ENCODE results near the gene SOX2. TPM values are rescaled to one million over a fixed set of nuclear protein-coding genes. Genes with fewer than 3 reads are reported as not detected.

Gene SOX2
- total and polyA plus RNA-seq, 2 donors (not counting 1 experiment from before 2014, with no cell fraction given), result not detected

GRCh38 chr3:181712226-181712552, 464 bp downstream of the SOX2 start:
- H3K27ac ChIP-seq (ENCODE audit: low read length in 2 of 2), result no peak overlapping the region
- ATAC-seq (ENCODE audit: low read depth) (no peak), DNase-seq (no peak)
- H3K9me3 Mint-ChIP-seq (ENCODE audit: insufficient read depth), result no peaks in the 10 kb centered on the region
- ChIA-PET CTCF (no interaction called here), POLR2A (no interaction called here)
- H3K4me1 ChIP-seq (ENCODE audit: control insufficient read depth in 2 of 2, insufficient read depth in 2 of 2, low read length in 2 of 2), result peaks cover 25 to 31% of the 10 kb centered on the region in 2 donors
- H3K79me2 ChIP-seq (ENCODE audit: control insufficient read depth, insufficient read depth, low read length), result no peaks in the 10 kb centered on the region
- peaks cover 51% of the 10 kb centered on the region for H3K27me3 Mint-ChIP-seq
- H3K27ac Mint-ChIP-seq, result peak overlapping the region; percentile 41
- H2AFZ ChIP-seq (ENCODE audit: insufficient read depth, low read depth, low read length, poor library complexity, severe bottlenecking), result peak overlapping the region; percentile 32
- TF ChIP-seq EZH2 (IDR thresholded peaks at IDR 0.05; ENCODE audit: borderline replicate concordance, insufficient read depth, low read depth, low read length, poor library complexity, severe bottlenecking), result peak; percentile 44
- no peak for TF ChIP-seq CTCF (IDR thresholded peaks at IDR 0.05)
- peak overlapping the region; percentile 65 for H3K4me2 ChIP-seq (replicated peaks; ENCODE audit: low read depth, low read length, poor library complexity, severe bottlenecking)
- 2% methylated on average over 37 of the region's 44 CpGs for WGBS (ENCODE audit: insufficient coverage)
- no peak overlapping the region for H3K9ac ChIP-seq (ENCODE audit: low read length)
- H3K36me3 ChIP-seq (replicated peaks in 1 of 2; ENCODE audit: control extremely low read depth in 1 of 2, control insufficient read depth in 1 of 2, extremely low read depth in 1 of 2, insufficient read depth in 2 of 2, low read length in 1 of 2), result no peaks in the 10 kb centered on the region
- H3K4me3 ChIP-seq (ENCODE audit: control extremely low read depth in 1 of 5, extremely low read depth in 1 of 5, insufficient read depth in 1 of 5, low read depth in 2 of 5, low read length in 4 of 5), result peak overlapping the region in 1 of 5 experiments; percentile 42
- H3K4me3 Mint-ChIP-seq, result peak overlapping the region; percentile 32
- intact Hi-C loops (cut with micrococcal nuclease), result no loop called here
- no peaks in the 10 kb centered on the region for H4K20me1 ChIP-seq (ENCODE audit: control insufficient read depth, insufficient read depth, low read length, poor library complexity, severe bottlenecking)
- peaks cover 0 to 28% (median 2%) of the 10 kb centered on the region in 3 donors for H3K9me3 ChIP-seq (ENCODE audit: control extremely low read depth in 1 of 3, control insufficient read depth in 2 of 3, insufficient read depth in 1 of 3, low read length in 2 of 3)
- H3K27me3 ChIP-seq (replicated peaks in 1 of 4; ENCODE audit: control extremely low read depth in 1 of 4, control insufficient read depth in 3 of 4, insufficient read depth in 4 of 4, low read length in 3 of 4), result peaks cover 0 to 69% (median 60%) of the 10 kb centered on the region in 4 experiments
- H3K4me1 Mint-ChIP-seq, result peaks cover 10% of the 10 kb centered on the region

DNA sequence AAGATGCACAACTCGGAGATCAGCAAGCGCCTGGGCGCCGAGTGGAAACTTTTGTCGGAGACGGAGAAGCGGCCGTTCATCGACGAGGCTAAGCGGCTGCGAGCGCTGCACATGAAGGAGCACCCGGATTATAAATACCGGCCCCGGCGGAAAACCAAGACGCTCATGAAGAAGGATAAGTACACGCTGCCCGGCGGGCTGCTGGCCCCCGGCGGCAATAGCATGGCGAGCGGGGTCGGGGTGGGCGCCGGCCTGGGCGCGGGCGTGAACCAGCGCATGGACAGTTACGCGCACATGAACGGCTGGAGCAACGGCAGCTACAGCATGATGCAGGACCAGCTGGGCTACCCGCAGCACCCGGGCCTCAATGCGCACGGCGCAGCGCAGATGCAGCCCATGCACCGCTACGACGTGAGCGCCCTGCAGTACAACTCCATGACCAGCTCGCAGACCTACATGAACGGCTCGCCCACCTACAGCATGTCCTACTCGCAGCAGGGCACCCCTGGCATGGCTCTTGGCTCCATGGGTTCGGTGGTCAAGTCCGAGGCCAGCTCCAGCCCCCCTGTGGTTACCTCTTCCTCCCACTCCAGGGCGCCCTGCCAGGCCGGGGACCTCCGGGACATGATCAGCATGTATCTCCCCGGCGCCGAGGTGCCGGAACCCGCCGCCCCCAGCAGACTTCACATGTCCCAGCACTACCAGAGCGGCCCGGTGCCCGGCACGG, 991 bp downstream of the SOX2 start:
- Mint-ChIP-seq H3K9me3 (ENCODE audit: insufficient read depth) (no peaks in the 10 kb centered on the region), H3K27ac (peak overlapping the region; percentile 41)
- 8% methylated on average over 61 of the region's 65 CpGs for WGBS (ENCODE audit: insufficient coverage)

More for the DNA sequence above, 991 bp downstream of the SOX2 start:
- H3K27me3 ChIP-seq (replicated peaks in 1 of 4; ENCODE audit: control extremely low read depth in 1 of 4, control insufficient read depth in 3 of 4, insufficient read depth in 4 of 4, low read length in 3 of 4), result peaks cover 0 to 69% (median 65%) of the 10 kb centered on the region in 4 experiments
- no peak overlapping the region for H3K27ac ChIP-seq (ENCODE audit: low read length in 2 of 2)
- peaks cover 25 to 31% of the 10 kb centered on the region in 2 donors for H3K4me1 ChIP-seq (ENCODE audit: control insufficient read depth in 2 of 2, insufficient read depth in 2 of 2, low read length in 2 of 2)
- DNase-seq, result peak; percentile 48
- peaks cover 0 to 28% (median 4%) of the 10 kb centered on the region in 3 donors for H3K9me3 ChIP-seq (ENCODE audit: control extremely low read depth in 1 of 3, control insufficient read depth in 2 of 3, insufficient read depth in 1 of 3, low read length in 2 of 3)
- H3K36me3 ChIP-seq (replicated peaks in 1 of 2; ENCODE audit: control extremely low read depth in 1 of 2, control insufficient read depth in 1 of 2, extremely low read depth in 1 of 2, insufficient read depth in 2 of 2, low read length in 1 of 2), result no peaks in the 10 kb centered on the region
- no peaks in the 10 kb centered on the region for H3K79me2 ChIP-seq (ENCODE audit: control insufficient read depth, insufficient read depth, low read length)
- POLR2A ChIA-PET, result no interaction called here
- H3K9ac ChIP-seq (ENCODE audit: low read length), result no peak overlapping the region
- H2AFZ ChIP-seq (ENCODE audit: insufficient read depth, low read depth, low read length, poor library complexity, severe bottlenecking), result peak overlapping the region; percentile 32
- peak overlapping the region; percentile 65 for H3K4me2 ChIP-seq (replicated peaks; ENCODE audit: low read depth, low read length, poor library complexity, severe bottlenecking)
- Mint-ChIP-seq H3K4me3 (peak overlapping the region; percentile 32), H3K27me3 (peaks cover 51% of the 10 kb centered on the region), H3K4me1 (peaks cover 10% of the 10 kb centered on the region)
- intact Hi-C loops (cut with micrococcal nuclease), result no loop called here
- H4K20me1 ChIP-seq (ENCODE audit: control insufficient read depth, insufficient read depth, low read length, poor library complexity, severe bottlenecking), result no peaks in the 10 kb centered on the region
- ATAC-seq (ENCODE audit: low read depth), result no peak
- H3K4me3 ChIP-seq (ENCODE audit: control extremely low read depth in 1 of 5, extremely low read depth in 1 of 5, insufficient read depth in 1 of 5, low read depth in 2 of 5, low read length in 4 of 5), result peak overlapping the region in 1 of 5 experiments; percentile 2
- no peak for TF ChIP-seq CTCF (IDR thresholded peaks at IDR 0.05)
- CTCF ChIA-PET, result interaction anchor here (0.6 to 1.4 kb wide), 2 partner anchors 9 to 12 kb away, joined by 4 to 5 read pairs; no protein-coding TSS in a partner anchor

Measured in B cell (primary cell).